ENCODE results near the gene SLC25A22.

The SLC25A22 gene

DNA sequence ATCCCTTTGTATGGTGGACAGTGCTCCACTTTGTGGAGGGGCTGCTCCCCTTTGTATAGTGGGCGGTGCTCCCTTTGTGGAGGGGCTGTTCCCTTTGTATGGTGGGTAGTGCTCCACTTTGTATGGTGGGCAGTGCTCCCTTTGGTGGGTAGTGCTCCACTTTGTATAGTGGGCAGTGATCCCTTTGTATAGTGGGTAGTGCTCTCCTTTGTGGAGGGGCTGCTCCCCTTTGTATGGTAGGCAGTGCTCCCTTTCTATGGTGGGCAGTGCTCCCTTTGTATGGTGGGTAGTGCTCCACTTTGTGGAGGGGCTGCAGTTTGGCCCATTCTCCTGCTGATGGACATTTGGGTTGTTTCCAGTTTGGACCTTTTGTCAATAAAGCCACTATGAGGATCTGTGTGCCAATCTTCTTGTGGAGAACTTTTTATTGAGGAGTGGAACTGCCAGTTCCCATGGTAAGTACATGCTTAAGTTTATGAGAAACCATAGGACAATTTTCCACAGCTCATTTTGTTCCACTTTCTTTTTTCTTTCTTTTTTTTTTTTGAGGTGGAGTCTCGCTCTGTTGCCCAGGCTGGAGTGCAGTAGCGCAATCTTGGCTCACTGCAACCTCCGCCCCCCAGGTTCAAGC, 55.4 kb downstream of the SLC25A22 start:
- ATAC-seq (replicated peaks), result no peak
- Mint-ChIP-seq H3K27me3 (peaks cover 4 to 10% of the 10 kb centered on the region in 2 donors), H3K36me3 (no peaks in the 10 kb centered on the region)

DNA sequence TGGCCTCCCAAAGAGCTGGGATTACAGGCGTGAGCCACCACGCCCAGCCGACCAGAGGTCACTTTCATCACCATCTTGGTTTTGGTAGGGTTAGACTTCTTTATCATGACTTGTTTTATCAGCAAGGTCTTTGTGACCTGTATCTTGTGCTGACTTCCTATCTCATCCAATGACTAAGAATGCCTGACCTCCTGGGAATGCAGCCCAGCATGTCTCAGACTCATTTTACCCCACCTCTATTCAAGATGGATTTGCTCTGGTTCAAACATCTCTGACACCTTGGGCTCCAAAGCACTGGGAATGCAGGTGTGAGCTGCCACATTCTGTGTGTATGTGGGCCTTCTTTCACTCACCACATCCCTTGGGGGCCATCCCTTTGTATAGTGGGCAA, 55.9 kb downstream of the SLC25A22 start:
- peaks cover 4 to 16% of the 10 kb centered on the region in 2 donors for H3K27me3 Mint-ChIP-seq
- H3K9me3 Mint-ChIP-seq, result no peaks in the 10 kb centered on the region
- ATAC-seq (replicated peaks) (no peak), DNase-seq (no peak)
- H3K4me1 Mint-ChIP-seq, result peaks cover 12 to 19% of the 10 kb centered on the region in 2 donors
- no peaks in the 10 kb centered on the region for H3K36me3 Mint-ChIP-seq
- H3K4me3 Mint-ChIP-seq, result no peak overlapping the region
- no peak overlapping the region for H3K27ac Mint-ChIP-seq

More for the DNA sequence above, 55.4 kb downstream of the SLC25A22 start:
- Mint-ChIP-seq H3K4me3 (no peak overlapping the region), H3K27ac (no peak overlapping the region), H3K9me3 (no peaks in the 10 kb centered on the region), H3K4me1 (peaks cover 7 to 13% of the 10 kb centered on the region in 2 donors)
- DNase-seq, result no peak

Data from stimulated activated naive B cell treated with anti-CD40 and anti-IgM and Interleukin-4, amounts not matched to agents 10 μg/mL and 1 μg/mL and 100 μg/mL, for 72 hours (primary cell).